Fibroblast of lung (primary cell): ENCODE data around the gene SOHLH2.

Source experiments
- CTCF ChIP-seq, 2 donors: IDR thresholded peaks in 1 of 2; conservative IDR thresholded peaks in 1 of 2; 1 replicate in 1 of 2; 2 replicates in 1 of 2; pipeline ENCODE4 v1.5.1; 2011 to 2012; ENCODE audit warnings: low read length in 2 of 2, control low read depth in 1 of 2, inconsistent platforms in 1 of 2, low read depth in 1 of 2, mild to moderate bottlenecking in 1 of 2
- EZH2 ChIP-seq: IDR thresholded peaks from 2 replicates; pipeline ENCODE4 v1.5.1; 2012; ENCODE audit warnings: low read length, control low read depth, mild to moderate bottlenecking; ENCODE audit errors: missing control alignments

GRCh38 chr13:36183901-36184300 lies 30.5 kb downstream of the SOHLH2 start:
- TF ChIP-seq CTCF (conservative IDR thresholded peaks at IDR 0.05 in 1 of 2, IDR thresholded peaks at IDR 0.05 in 1 of 2; ENCODE audit: low read depth in 1 of 2, low read length in 2 of 2) (no peak), EZH2 (no peak)
